Breast epithelium (tissue), 4 donors: ENCODE data around the gene HMGXB4. TPM values are rescaled to one million over a fixed set of nuclear protein-coding genes. Genes with fewer than 3 reads are reported as not detected.

Experiments used
- DNase-seq, 2 donors: peaks; one replicate each; pipeline ENCODE4 v3.0.0-alpha.2; 2019; ENCODE audit warnings: low spot score in 2 of 2
- H3K27ac ChIP-seq, 2 donors: fragments of 200-600 bp; sonication (generic) in 1 of 2; one replicate each; pipeline ENCODE4 v1.5.1; 2016 to 2019; ENCODE audit warnings: mild to moderate bottlenecking in 1 of 2
- H3K27me3 ChIP-seq, 2 donors: fragments of 200-600 bp; sonication (generic) in 1 of 2; one replicate each; pipeline versions ENCODE4 v1.5.1 to v1.6.0; 2017 to 2019; ENCODE audit warnings: control low read depth in 1 of 2, mild to moderate bottlenecking in 1 of 2
- H3K36me3 ChIP-seq: fragments of 200-600 bp; one replicate; pipeline ENCODE4 v1.5.1; 2019
- H3K4me1 ChIP-seq, 2 donors: fragments of 200-600 bp; sonication (generic); one replicate each; pipeline ENCODE4 v1.5.1; 2016 to 2019; ENCODE audit warnings: control low read depth in 1 of 2
- H3K4me3 ChIP-seq, 3 donors: fragments of 200-600 bp; sonication (generic); 1 replicate in 2 of 3; 2 replicates in 1 of 3; pipeline ENCODE4 v1.5.1; 2016 to 2019; ENCODE audit warnings: mild to moderate bottlenecking in 3 of 3, moderate library complexity in 2 of 3
- H3K9me3 ChIP-seq, 2 donors: fragments of 200-600 bp; sonication (generic) in 1 of 2; one replicate each; pipeline ENCODE4 v1.5.1; 2016 to 2019; ENCODE audit warnings: control low read depth in 1 of 2
- CTCF ChIP-seq, 3 donors: fragments of 450-650 bp; IDR thresholded peaks; one replicate each; pipeline ENCODE4 v1.5.1; 2016 to 2017; ENCODE audit warnings: antibody characterized with exemption in 3 of 3, mild to moderate bottlenecking in 3 of 3, moderate library complexity in 3 of 3
- POLR2A ChIP-seq: fragments of 450-650 bp; IDR thresholded peaks from one replicate; pipeline ENCODE4 v1.6.1; 2016; ENCODE audit warnings: antibody characterized with exemption, mild to moderate bottlenecking, moderate library complexity
- POLR2AphosphoS5 ChIP-seq, 3 donors: sonication (generic); formaldehyde crosslinking; IDR thresholded peaks; one replicate each; pipeline ENCODE4 v1.6.1; 2017; ENCODE audit warnings: antibody characterized with exemption in 3 of 3
- intact Hi-C: fragments of 100-400 bp; cut with DNase I; formaldehyde crosslinking; loops from one replicate; pipeline ENCODE4 v1.15.1; 2023; ENCODE audit warnings: low total_unique reads
- total RNA-seq, 3 donors: library from RNA; depleted of rRNA; stranded (reverse); fragments of >200 nt; gene quantifications; one replicate each; pipeline ENCODE4 v1.1.0, GENCODE V29; 2016

The HMGXB4 gene
- total RNA-seq, 3 donors from 2014 or later: 12.8 to 28.5 (median 26.2) TPM

- intact Hi-C loops: no loop called here
- TF ChIP-seq CTCF (IDR thresholded peaks at IDR 0.05) (no peak), POLR2AphosphoS5 (IDR thresholded peaks at IDR 0.05) (no peak), POLR2A (no peak)
- Histone ChIP-seq H3K4me3 (peak overlapping the region; percentile 72 to 90 (median 89)), H3K27me3 (no peaks in the 10 kb centered on the region), H3K4me1 (no peaks in the 10 kb centered on the region), H3K27ac (peak overlapping the region; percentile 95 to 96), H3K36me3 (no peaks in the 10 kb centered on the region), H3K9me3 (no peaks in the 10 kb centered on the region)
- no peak for DNase-seq
Observed at GRCh38 chr22:35257002-35257320, 332 bp upstream of the HMGXB4 start.

- TF ChIP-seq POLR2A (no peak), POLR2AphosphoS5 (IDR thresholded peaks at IDR 0.05) (no peak), CTCF (IDR thresholded peaks at IDR 0.05) (no peak)
- H3K4me1 ChIP-seq: no peaks in the 10 kb centered on the region
- no peak for DNase-seq
- H3K27me3 ChIP-seq: no peaks in the 10 kb centered on the region
- H3K4me3 ChIP-seq: peak overlapping the region; percentile 72 to 90 (median 89)
- H3K9me3 ChIP-seq: no peaks in the 10 kb centered on the region
- no peaks in the 10 kb centered on the region for H3K36me3 ChIP-seq
- intact Hi-C loops: no loop called here
- peak overlapping the region; percentile 95 to 96 for H3K27ac ChIP-seq
Observed at GRCh38 chr22:35258191-35258988, 1.1 kb downstream of the HMGXB4 start.

GRCh38 chr22:35264986-35265385 lies 7.7 kb downstream of the HMGXB4 start:
- Histone ChIP-seq H3K4me3 (no peak overlapping the region), H3K27me3 (no peaks in the 10 kb centered on the region), H3K36me3 (no peaks in the 10 kb centered on the region), H3K9me3 (no peaks in the 10 kb centered on the region), H3K4me1 (no peaks in the 10 kb centered on the region), H3K27ac (no peak overlapping the region)
- intact Hi-C loops: no loop called here
- DNase-seq: no peak
- no peak for TF ChIP-seq POLR2AphosphoS5 (IDR thresholded peaks at IDR 0.05)
- no peak for TF ChIP-seq POLR2A
- TF ChIP-seq CTCF (IDR thresholded peaks at IDR 0.05): no peak

- no peak for DNase-seq
- Histone ChIP-seq H3K9me3 (no peaks in the 10 kb centered on the region), H3K27ac (no peak overlapping the region), H3K4me1 (no peaks in the 10 kb centered on the region), H3K27me3 (no peaks in the 10 kb centered on the region), H3K4me3 (no peak overlapping the region), H3K36me3 (no peaks in the 10 kb centered on the region)
- TF ChIP-seq POLR2AphosphoS5 (IDR thresholded peaks at IDR 0.05): no peak
- TF ChIP-seq CTCF (IDR thresholded peaks at IDR 0.05): no peak
- no peak for TF ChIP-seq POLR2A
- intact Hi-C loops: no loop called here
Observed at GRCh38 chr22:35266277-35266676, 9.0 kb downstream of the HMGXB4 start.

- Histone ChIP-seq H3K9me3 (no peaks in the 10 kb centered on the region), H3K27me3 (no peaks in the 10 kb centered on the region), H3K4me1 (no peaks in the 10 kb centered on the region), H3K27ac (no peak overlapping the region), H3K4me3 (no peak overlapping the region), H3K36me3 (no peaks in the 10 kb centered on the region)
- intact Hi-C loops: no loop called here
- no peak for DNase-seq
- TF ChIP-seq POLR2A (no peak), POLR2AphosphoS5 (IDR thresholded peaks at IDR 0.05) (no peak), CTCF (IDR thresholded peaks at IDR 0.05) (no peak)
Observed at GRCh38 chr22:35269630-35270029, 12.3 kb downstream of the HMGXB4 start.
